Measurements from ENCODE around the gene SLC39A8.
"Not testable (repeated sequence)": the region's sequence is repeated elsewhere in the genome, so short reads cannot be mapped to it uniquely, and the experiment has no call there.

The SLC39A8 gene

DNA sequence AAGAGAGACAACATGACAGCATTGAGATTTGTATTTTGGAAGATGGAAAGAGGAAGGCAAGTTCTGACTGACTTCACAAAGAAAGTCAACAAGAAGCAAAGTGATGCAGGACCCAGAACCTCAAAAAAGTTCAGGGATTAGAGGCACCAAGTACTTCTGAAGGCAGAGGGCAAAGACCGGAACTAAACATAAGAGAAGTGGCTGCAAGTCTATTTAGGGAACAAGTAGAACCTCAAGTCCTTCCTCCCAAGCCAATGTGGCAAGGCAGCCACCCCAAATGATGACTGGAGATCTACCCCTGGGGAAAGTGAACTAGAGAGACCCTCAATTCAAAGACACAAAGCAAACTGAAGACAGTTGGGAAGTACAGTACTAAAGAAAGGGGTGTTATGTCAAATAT, 46.6 kb downstream of the SLC39A8 start:
- DNase-seq: no peak

DNA sequence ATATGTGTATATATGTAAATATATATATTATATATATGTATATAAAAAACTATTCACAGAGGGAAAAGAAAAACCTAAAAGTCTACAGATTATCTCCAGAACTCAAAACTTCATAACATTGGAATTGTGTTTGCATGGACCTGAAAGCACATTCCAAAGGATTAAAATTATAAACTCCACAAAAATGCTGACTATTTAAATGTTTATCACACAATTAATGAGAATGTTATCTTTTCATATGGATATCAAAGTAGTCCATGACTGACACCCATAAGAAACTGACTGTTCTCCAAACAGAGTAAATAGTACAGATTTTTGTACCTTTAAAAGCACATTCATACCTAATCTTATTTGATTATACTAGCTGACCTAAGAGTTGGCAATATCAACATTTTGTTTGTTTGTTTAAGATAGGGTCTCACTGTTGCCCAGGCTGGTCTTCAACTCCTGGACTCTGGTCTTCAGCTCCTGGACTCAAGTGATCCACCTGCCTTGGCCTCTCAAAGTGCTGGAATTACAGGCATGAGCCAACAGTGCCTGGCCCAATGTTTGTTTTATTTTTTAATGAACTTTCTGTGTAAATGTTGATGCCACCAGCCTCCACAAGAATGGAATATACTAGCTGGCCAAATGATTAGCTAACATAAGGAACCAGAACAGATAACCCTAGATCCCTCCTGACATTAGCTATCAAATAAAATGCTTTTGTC, 50.0 kb downstream of the SLC39A8 start:
- no peak for DNase-seq

DNA sequence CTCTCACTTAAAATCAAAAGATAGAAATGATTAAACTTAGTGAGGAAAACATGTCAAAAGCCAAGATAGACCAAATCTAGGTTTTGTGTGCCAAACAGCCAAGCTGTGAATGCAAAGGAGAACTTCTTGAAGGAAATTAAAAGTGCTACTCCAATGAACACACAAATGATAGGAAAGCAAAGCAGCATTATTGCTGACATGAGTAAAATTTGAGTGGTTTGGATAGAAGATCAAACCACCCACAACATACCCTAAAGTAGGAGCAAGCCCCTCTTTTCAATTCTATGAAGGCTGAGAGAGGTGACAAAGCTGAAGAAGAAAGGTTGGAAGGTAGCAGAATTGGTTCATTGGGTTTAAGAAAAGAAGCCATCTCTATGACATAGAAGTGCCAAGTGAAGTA, 56.8 kb downstream of the SLC39A8 start:
- DNase-seq: no peak

DNA sequence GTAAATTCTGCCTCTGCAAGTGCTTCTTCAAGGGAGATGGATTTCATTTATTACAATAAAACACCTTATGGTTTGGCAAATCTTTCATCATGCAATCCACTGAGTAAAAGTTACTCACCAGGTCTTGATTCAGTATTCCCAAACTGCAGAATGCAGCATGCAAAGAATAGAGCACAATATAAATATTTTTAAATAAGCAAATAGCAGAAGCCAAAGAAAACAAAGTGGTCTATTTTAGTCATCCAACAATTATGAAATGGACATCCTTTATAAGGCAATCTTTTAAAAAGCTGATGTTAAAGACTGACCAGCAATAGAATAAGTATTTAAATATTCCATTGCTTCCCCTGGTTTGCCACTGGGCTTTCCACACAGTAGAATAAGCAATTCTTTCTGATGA, 59.5 kb downstream of the SLC39A8 start:
- no peak for DNase-seq

DNA sequence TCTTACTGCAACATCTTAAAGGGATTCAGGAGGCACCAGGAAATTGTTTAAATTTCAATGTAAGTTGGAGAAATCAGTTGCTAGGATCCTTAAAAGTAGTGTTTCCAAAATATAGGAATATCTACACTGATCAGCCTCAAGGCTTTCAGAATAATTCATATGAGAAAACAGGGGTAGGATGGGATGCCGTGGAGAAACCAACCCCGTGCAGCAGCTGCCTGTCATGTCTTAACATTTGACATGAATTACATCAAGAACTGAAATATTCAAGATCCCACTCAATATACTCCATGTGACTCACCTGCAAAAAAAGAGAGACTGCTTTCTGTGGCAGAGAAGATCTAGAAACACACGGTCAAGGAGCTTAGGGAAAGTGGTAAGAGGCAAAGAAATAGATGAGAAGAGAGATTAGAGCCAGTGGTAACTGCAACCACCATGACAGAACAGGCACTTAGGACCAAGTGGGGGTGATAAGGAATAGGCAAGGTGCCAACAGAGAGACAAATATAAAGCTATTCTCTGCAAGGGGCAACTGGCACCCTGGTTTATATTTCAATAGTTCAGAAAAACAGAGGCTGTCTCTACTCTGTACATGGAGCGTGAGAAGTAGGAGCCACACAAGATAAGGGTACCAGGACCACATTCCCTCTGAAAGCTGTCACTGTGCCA, 64.0 kb downstream of the SLC39A8 start:
- DNase-seq: no peak

DNA sequence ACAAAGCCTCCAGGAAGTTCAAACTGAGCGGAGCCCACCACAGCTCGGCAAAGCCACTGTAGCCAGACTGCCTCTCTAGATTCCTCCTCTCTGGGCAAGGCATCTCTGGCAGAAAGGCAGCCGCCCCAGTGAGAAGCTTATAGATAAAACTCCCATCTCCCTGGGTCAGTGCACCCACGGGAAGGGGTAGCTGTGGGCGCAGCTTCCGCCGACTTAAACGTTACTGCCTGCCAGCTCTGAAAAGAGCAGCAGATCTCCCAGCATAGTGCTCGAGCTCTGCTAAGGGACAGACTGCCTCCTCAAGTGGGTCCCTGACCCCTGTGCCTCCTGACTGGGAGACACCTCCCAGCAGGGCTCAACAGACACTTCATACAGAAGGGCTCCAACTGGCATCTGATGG, 72.0 kb downstream of the SLC39A8 start:
- DNase-seq: not testable (repeated sequence)

DNA sequence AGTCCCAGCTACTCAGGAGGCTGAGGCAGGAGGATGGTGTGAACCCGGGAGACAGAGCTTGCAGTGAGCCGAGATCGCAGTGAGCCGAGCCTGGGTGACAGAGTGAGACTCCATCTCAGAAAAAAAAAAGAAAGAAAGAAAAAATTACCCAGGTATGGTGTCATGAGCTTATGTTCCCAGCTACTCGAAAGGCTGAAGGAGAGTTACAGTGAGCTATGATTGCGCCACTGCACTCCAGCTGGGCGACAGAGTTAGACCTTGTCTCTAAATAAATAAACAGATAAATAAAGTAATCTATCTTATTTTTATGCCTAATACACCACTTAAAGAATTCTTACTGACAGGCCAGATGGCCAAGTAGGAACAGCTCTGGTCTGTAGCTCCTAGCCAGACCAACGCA, 73.0 kb downstream of the SLC39A8 start:
- no peak for DNase-seq

DNA sequence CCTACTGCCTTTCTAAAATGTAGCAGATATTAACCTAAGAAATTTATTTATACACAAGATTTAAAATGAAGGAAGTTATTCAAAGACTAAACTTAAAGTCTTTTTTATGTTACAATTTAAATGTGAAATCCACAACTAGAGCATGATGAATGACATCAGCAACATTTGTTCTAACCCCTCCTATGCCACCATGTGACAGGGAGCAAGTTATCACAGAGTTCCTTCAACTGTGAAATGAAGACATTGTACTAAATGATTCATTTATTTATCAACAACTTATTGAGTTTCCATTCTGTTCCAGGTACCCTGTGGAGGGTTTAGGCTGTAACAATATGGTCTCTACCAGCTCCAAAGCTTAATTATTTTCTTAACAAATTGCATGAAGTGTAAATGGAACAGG, 76.9 kb downstream of the SLC39A8 start:
- no peak for DNase-seq

DNA sequence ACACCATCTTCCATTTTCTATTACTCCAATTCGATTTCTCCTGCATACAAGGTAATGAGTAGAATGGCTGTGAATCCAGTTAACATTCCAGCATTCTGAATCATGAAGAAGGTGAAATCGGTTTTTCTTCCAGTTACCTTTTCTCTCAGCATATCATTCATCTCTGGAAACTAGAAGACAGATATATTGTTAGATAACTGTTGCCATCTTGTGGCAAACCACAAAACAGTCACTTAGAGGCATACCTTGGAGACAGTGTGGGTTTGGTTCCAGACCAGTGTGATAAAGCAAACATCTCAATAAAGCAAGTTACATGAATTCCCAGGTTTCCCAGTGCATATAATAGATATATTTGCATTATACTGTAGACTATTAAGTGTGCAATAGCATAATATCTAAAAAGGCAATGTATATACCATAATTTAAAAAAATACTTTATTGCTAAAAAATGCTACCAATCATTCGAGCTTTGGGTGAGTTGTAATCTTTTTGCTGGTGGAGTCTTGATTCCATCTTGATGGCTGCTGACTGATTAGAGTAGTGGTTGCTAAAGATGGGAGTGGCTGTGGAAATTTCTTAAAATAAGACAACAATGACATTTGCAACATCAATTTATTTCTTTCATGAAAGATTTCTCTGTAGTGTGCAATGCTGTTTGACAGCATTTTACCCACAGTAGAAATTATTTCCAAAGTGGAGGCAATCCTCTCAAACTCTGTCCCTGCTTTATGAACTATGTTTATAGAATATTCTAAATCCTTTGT, 82.1 kb downstream of the SLC39A8 start:
- DNase-seq: no peak

DNA sequence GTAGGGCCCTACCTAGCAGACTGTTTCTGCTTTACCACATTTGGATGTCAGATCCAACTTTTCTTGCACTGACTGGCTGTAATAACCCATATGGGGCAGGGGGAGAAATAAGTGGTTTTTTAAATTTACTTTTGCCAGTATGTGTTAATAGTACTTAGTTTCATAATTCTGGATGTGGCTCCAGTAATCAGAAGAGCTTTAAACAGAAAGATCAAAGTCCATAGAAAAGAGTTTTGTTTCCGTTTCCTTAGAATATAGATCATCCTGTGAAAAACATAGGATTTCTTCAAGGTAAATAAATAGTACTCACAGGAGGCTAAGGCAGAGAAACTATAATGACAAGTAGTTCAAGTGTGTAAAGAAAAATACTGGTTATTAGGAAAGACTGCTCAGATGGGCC, 85.6 kb downstream of the SLC39A8 start:
- no peak for DNase-seq

DNA sequence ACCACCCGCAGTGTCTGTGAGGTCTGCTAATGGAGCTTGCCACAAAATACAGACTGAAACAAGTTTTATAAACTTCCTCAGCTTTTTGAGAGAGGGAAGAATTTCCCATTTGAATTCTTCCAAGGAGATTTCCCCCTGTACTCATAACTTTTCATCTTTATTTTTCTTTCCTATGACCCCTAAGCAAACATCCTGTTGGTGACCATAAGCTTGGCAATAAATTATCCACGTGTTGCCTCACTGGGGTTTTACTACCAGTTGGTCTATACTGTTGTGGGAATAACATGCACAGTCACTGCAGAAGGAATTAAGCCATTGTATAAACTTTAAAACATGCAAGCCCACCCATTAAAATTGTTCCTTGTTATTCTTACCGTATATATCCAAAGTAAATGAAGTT, 86.2 kb downstream of the SLC39A8 start:
- DNase-seq: no peak

DNA sequence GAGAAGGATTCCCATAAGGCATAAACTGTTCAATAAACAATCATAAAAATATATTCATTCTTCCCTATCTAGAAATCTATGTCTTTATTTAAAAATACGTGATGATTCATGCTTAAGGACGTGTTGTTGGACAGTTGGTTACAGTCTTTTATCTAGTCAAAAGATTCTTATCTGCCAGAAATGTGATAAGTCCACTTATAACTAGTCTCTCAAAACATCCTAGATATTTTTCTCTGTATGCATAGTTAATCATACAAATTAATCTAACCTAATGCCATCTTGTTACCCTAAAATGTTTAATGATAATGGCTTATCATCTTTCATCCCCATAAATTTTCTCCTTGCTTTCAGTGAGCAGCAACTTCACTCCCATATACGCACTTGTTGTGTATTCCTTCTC, 89.0 kb downstream of the SLC39A8 start:
- no peak for DNase-seq

DNA sequence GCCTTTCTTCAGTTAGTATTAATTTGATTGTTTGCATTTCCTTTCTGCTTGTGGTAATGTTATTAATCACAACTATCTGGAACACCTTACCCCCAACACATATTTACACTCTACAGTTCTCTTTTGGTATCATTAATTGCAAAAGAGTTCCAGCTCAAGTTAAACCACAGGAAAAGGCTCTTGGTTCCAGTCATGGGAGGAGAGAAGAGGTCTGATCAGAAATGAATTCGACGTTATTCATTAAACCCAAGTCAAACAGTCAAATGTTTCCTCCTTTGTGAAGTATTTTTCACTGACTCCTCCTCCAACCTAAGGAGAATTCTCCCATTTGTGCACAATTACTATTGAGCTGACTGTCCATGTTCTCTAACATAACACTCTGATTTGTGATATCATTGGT, 91.4 kb downstream of the SLC39A8 start:
- DNase-seq: no peak

DNA sequence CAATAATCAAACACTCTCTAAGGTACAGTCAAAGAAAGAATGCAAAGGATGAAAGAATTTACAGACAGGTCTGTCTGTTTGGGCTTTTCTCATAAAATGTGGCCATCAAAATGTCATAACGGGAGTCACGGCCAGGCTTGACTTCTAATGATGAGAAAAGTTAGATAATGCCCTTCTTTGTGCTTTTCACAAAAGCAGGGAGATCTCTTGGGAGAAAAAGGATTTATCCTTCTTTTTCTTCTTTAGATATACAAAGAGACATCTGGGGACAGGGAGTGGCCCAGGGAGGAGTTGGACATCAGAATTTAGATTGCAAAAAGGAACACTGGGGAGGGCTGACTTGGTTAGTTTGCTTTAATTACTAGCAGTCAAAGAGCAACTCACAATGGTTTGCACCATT, 93.1 kb downstream of the SLC39A8 start:
- no peak for DNase-seq

DNA sequence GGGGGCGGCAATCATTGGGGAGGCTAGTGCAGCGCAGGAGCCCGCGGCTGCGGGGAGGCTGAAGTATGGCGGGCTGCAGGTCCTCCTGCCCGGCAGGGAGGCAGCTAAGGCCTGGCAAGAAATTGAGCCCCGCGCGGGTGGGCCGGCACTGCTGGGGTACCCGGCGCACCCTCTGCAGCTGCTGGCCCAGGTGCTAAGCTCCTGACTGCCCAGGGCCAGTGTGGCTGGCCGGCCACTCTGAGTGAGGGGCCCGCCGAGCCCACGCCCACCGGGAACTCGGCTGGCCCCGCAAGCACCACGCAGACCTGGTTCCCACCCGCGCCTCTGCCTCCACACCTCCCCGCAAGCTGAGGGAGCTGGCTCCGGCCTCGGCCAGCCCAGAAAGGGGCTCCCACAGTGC, 94.9 kb downstream of the SLC39A8 start:
- no peak for DNase-seq

DNA sequence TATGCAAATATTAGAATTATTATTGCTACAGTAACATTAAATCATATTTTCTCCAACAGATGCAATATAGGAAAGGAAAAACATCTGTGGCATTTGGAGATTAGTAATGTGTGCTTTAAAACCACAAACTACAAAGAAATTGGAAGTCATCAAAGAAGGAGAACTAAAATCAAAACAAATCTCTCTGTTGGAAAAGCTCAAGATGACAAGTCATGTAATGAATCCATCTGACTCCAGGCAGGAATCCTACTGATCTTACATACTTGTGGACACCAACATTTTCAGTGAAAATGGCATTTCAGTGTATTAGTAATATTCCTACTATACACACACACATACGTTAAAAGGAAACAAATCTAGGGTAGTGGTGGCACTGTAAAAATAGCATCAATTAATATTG, 98.2 kb downstream of the SLC39A8 start:
- no peak for DNase-seq

DNA sequence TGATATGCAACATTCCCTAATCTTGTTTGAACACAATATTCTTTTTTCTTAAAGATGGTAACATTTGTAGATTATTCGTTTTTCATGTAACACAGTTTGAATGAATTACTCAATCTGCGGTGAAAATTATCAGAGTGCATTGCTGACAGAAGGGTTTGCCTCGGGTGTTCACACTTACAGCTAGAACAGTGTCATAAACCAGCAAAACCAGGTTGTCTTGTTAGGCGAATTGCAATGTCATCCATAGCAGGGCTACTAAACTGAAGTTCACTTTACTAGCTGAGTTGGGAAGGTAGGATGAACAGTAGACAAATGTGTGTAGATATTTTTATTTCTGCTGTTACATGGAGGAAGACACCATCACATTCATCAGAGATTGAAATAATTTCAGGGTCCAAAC, 98.9 kb downstream of the SLC39A8 start:
- DNase-seq: no peak

DNA sequence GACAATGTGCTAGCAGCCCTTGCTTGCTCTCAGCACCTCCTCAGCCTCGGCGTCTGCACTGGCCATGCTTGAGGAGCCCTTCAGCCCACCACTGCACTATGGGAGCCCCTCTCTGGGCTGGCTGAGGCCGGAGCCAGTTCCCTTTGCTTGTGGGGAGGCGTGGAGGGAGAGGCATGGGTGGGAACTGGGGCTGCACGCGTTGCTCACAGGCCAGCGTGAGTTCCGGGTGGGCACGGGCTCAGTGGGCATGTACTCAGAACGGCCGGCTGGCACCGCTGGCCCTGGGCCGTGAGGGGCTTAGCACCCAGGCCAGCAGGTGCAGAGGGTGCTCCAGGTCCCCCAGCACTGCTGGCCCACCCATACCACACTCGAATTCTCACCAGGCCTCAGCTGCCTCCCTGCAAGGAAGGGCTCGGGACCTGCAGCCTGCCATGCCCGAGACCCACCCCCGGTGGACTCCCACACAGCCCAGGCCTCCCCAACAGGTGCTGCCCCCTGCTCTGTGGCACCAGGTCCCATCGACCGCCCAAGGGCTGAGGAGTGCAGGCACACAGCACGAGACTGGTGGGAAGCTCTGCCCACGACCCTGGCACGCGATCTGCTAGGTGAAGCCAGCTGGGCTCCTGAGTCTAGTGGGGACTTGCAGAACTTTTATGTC, 100.3 kb downstream of the SLC39A8 start:
- no peak for DNase-seq

DNA sequence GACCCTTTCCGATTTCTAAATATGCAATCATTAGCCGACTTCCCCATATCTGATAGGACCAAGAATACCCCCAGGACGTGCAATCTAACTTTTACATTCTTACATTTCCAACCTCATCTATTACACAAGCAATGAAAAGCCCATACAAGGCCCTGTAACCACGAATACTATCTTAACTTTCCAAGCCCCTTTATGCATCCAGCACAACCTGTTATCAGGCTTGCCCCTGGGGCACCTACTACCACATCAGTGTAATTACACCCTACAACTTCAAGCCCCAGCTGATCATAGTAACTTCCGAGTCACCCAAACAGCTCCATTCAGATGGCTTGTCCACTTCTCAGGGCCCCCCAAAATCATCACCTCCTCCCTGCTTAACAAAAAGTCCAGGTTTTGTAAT, 102.0 kb downstream of the SLC39A8 start:
- DNase-seq: not testable (repeated sequence)

DNA sequence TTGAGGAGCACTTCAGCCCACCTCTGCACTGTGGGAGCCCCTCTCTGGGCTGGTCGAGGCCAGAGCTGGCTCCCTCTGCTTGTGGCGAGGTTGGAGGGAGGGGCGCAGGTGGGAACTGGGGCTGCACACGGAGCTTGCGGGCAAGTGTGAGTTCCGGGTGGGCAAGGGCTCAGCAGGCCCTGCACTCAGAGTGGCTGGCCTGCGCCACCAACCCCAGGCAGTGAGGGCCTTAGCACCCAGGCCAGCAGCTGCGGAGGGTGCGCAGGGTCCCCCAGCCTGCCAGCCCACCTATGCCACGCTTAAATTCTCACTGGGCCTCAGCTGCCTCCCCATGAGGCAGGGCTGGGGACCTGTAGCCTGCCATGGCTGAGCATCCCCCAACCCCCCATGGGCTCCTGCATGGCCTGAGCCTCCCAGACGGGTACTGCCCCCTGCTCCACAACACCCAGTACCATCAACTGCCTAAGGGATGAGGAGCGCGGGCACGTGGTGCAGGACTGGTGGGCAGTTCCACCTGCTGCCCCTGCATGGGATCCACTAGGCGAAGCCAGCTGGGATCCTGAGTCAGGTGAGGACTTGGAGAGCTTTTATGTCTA, 110.9 kb downstream of the SLC39A8 start:
- no peak for DNase-seq

DNA sequence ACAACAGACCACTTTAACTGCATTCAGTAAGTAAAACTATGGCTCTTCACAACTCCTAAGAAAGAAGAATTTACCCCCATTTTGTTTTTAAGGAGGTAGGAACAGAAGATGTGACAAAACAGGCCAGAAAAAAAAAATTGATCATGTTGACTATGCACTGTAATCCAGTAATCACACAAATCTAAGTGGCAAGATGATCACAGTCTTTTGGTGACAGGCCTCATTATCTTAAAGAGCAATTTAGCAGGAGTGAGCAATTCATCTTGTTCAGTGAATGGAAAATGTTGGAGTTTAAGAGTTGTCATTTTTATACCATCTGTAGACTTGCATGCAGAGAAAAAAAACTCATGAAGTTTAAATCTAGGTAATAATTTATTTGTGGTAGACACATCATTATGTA, 115.1 kb downstream of the SLC39A8 start:
- no peak for DNase-seq

DNA sequence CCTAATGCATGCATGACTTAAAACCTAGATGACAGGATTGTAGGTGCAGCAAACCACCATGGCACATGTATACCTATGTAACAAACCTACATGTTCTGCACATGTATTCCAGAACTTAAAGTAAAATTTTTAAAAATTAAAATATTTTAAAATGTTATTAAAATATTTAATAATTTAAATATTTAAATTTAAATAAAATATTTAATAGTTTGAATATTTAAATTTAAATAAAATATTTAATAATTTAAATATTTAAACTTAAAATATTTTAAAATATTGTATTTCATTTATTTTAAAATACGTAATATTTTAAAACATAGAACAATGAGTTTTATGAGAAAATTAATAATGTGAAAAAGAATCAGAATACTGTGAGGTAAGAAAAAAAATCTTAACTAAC, 117.9 kb downstream of the SLC39A8 start:
- no peak for DNase-seq

DNA sequence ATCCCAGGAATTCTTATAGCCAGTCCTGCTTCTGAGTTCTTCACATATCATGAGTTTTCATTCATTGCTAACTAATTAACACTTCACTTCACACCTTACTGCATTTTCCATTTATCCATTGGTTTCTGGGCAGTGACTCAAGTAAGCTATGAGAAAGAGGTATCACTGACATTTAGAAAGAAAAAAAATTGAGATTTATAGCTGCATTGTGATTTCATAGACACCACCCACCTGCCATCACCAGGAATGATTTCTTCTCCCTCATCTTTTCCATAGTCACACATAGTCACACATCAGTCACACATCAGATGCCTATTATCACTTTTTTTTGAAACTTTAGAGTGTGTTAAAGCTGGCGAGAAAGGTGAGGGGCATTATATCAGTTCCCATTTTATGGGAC, 121.8 kb downstream of the SLC39A8 start:
- DNase-seq: no peak
